Measurements from ENCODE around the gene NUTM2D. TPM values are rescaled to one million over a fixed set of nuclear protein-coding genes. Genes with fewer than 3 reads are reported as not detected.
"Not testable (repeated sequence)": the region's sequence is repeated elsewhere in the genome, so short reads cannot be mapped to it uniquely, and the experiment has no call there.

Gene NUTM2D
- total RNA-seq, 2 donors from 2014 or later = 2.0 to 11.8 TPM

DNA sequence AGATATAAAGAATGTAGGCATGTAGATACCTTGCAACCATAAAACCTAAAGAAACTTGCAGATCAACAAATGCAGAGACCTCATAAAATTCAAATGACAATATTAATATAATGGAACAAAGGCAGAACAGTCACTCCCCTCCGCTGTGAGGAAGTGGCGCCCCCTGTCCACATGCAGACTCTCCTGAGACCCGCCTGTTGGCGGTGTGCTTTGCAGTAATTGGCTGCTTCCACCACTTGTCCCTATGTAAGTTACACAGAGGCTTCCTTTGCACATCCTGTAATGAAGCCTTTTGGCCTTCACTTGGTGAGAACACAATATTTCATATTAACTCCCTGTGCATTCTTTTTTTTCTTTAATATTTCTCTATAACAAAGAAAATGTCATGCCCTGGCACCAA, 21.6 kb downstream of the NUTM2D start:
- not testable (repeated sequence) for H3K27me3 ChIP-seq (replicated peaks; ENCODE audit: insufficient read depth); H3K4me3 ChIP-seq; ATAC-seq (ENCODE audit: insufficient number of reproducible peaks, low FRiP score, low read depth); H3K4me1 ChIP-seq (ENCODE audit: control insufficient read depth in 1 of 2, low read depth in 2 of 2); H3K9me3 ChIP-seq; H3K36me3 ChIP-seq; H3K27ac ChIP-seq; DNase-seq (ENCODE audit: low spot score)

DNA sequence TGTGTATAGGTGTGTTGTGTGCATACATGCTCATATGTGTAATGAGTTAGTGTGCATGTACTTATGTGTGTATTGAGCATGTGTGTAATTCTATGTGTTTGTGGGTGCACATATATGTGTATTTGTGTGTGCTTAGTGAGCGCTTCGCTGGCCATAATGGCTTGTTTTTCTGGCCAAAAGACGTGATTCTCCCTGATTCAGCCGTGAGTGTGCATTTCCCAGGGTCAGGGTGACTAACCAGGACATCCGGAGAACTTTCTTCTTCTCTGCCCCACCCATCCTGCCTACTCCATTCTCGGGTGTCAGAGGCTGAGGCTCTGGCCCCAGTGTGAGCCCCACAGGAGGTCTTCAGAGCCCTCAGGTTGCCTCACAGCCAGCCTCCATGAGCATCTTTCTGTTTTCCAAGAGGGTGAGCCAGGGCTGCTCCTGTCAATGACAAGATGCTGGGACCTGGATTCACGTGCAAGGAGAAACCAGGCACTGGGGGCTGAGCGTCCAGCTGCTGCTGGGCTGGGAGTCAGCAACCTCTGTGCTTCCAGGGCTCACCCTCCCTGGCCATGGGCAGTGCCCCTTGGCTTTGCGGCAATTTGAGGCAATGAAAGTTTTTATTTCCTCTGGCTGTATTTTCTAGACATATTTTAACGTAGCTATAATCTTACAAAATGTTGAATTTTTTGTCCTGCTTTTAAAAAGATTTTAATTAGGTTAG, 25.8 kb downstream of the NUTM2D start:
- not testable (repeated sequence) for H3K36me3 ChIP-seq; H3K9me3 ChIP-seq; H3K27me3 ChIP-seq (replicated peaks; ENCODE audit: insufficient read depth); H3K27ac ChIP-seq; DNase-seq (ENCODE audit: low spot score); H3K4me1 ChIP-seq (ENCODE audit: control insufficient read depth in 1 of 2, low read depth in 2 of 2); H3K4me3 ChIP-seq; ATAC-seq (ENCODE audit: insufficient number of reproducible peaks, low FRiP score, low read depth)

- H3K4me3 ChIP-seq; ATAC-seq (ENCODE audit: insufficient number of reproducible peaks, low FRiP score, low read depth); H3K27me3 ChIP-seq (replicated peaks; ENCODE audit: insufficient read depth); DNase-seq (ENCODE audit: low spot score); H3K9me3 ChIP-seq; H3K4me1 ChIP-seq (ENCODE audit: control insufficient read depth in 1 of 2, low read depth in 2 of 2); H3K36me3 ChIP-seq; H3K27ac ChIP-seq: not testable (repeated sequence)
These were observed 26.7 kb downstream of the NUTM2D start for GRCh38 chr10:87384283-87384682.

DNA sequence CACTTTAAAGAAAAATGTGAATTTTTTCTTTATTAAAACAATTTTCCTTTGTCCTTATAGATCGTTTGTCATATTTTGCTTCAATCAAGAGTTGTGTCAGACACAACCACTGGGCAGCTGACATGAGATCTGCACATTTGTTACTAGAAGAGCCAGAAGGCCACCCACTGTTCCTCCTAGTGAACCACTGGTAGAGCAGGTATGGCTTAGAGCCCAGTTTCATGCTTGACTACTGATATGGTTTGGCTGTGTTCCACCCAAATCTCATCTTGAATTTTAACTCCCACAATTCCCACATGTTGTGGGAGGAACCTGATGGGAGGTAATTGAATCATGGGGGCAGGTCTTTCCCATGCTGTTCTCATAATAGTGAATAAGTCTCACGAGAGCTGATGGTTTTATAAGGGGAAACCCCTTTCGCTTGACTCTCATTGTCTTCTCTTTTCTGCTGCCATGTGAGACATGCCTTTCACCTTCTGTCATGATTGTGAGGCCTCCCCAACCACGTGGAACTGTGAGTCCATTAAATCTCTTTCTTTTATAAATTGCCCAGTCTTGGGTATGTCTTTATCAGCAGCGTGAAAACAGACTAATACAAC, 28.3 kb downstream of the NUTM2D start:
- not testable (repeated sequence) for DNase-seq (ENCODE audit: low spot score); ATAC-seq (ENCODE audit: insufficient number of reproducible peaks, low FRiP score, low read depth); H3K9me3 ChIP-seq; H3K27me3 ChIP-seq (replicated peaks; ENCODE audit: insufficient read depth); H3K27ac ChIP-seq; H3K4me1 ChIP-seq (ENCODE audit: control insufficient read depth in 1 of 2, low read depth in 2 of 2); H3K36me3 ChIP-seq; H3K4me3 ChIP-seq

DNA sequence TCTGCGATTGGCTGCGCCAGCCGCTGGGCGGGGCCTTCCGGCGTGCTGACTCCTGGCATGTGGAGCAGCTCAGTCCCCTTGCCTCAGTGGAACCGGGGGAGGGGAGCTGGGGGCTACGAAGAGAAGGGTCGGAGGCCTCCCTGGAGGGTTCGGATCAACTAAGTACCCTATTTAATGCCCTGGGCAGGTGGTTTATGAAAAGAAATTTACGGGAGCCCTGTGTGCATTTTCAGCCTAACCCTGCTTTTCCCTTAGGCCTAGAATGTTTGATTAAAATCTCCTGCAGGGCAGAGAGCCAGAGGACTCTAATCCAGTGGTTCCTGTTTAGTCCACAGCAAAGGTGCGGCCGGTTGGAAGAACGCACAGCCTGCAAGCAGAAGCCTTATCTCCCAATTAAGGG, 33.8 kb downstream of the NUTM2D start:
- H3K36me3 ChIP-seq; H3K27me3 ChIP-seq (replicated peaks; ENCODE audit: insufficient read depth); DNase-seq (ENCODE audit: low spot score); H3K4me1 ChIP-seq (ENCODE audit: control insufficient read depth in 1 of 2, low read depth in 2 of 2); H3K9me3 ChIP-seq; ATAC-seq (ENCODE audit: insufficient number of reproducible peaks, low FRiP score, low read depth); H3K27ac ChIP-seq; H3K4me3 ChIP-seq: not testable (repeated sequence)

DNA sequence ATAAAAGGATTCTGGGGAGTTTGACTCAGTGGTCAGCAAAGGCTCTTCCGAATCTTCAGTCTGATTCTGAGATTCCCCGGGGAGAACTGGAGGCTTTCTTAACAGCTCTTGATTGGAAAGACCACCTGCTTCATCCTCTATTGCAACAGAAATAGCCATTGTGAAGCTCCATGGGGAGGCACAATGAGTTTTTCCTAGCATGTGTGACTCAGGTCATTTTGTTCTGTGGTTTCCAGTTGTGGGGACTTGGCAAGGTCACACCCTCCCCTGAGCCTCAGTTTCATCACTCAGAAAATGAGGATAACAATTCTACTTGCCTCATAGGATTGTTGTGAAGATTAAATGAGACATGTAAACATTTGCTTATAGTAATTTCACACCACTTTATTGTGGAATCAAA, 38.7 kb downstream of the NUTM2D start:
- H3K9me3 ChIP-seq; ATAC-seq (ENCODE audit: insufficient number of reproducible peaks, low FRiP score, low read depth); H3K4me1 ChIP-seq (ENCODE audit: control insufficient read depth in 1 of 2, low read depth in 2 of 2); DNase-seq (ENCODE audit: low spot score); H3K36me3 ChIP-seq; H3K27me3 ChIP-seq (replicated peaks; ENCODE audit: insufficient read depth); H3K27ac ChIP-seq; H3K4me3 ChIP-seq: not testable (repeated sequence)

GRCh38 chr10:87398436-87398835, 40.9 kb downstream of the NUTM2D start:
- H3K4me3 ChIP-seq; H3K4me1 ChIP-seq (ENCODE audit: control insufficient read depth in 1 of 2, low read depth in 2 of 2); H3K27ac ChIP-seq; H3K9me3 ChIP-seq; H3K36me3 ChIP-seq; ATAC-seq (ENCODE audit: insufficient number of reproducible peaks, low FRiP score, low read depth); H3K27me3 ChIP-seq (replicated peaks; ENCODE audit: insufficient read depth); DNase-seq (ENCODE audit: low spot score): not testable (repeated sequence)

DNA sequence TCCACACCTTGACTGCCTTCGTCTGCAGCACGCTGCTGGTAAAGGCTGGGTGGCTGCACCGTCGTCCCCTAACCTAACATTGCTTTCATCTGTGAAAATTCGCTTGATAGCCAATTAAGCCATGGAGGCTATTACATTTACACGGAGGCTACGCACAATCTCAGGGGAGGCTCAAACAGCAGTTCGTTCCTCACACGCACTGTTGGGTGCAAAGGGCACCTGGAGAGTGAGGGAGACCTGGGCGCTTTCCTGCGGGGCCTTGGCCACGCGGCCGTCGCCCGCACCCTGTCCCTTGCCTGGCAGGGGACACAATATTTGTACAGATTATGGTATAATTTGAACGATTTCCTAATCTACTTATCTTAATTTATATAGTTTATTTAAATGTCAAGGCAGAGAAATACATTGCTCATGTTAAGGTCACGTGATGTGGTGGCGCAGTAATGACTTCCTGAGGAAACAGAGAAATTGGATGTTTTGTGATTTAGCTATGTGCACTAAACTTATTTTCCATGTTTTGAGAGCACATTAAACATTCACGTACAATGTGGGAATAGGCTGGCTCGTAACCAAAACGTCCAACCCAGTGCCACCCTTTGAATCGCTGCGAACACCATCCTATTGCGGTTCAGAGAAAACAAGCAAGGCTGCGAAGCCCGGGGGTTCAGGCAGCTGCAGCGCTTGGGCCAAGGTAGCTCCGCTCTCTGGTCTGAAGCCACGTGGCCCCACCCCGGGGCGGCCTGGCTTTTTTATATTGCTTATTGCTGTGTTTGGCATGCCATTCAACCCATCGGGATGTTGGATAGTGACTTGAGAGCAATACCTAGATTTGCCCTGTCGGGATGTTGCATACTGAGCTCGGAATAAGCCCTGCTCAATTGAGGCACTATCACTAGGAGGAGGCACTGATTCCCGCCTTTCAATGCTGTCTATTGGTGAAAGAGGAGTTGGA, 50.2 kb downstream of the NUTM2D start:
- not testable (repeated sequence) for H3K27me3 ChIP-seq (replicated peaks; ENCODE audit: insufficient read depth); H3K36me3 ChIP-seq; H3K4me1 ChIP-seq (ENCODE audit: control insufficient read depth in 1 of 2, low read depth in 2 of 2); H3K4me3 ChIP-seq; H3K9me3 ChIP-seq; DNase-seq (ENCODE audit: low spot score); ATAC-seq (ENCODE audit: insufficient number of reproducible peaks, low FRiP score, low read depth); H3K27ac ChIP-seq

- not testable (repeated sequence) for H3K27me3 ChIP-seq (replicated peaks; ENCODE audit: insufficient read depth); H3K27ac ChIP-seq; H3K9me3 ChIP-seq; H3K4me1 ChIP-seq (ENCODE audit: control insufficient read depth in 1 of 2, low read depth in 2 of 2); H3K36me3 ChIP-seq; ATAC-seq (ENCODE audit: insufficient number of reproducible peaks, low FRiP score, low read depth); DNase-seq (ENCODE audit: low spot score); H3K4me3 ChIP-seq
These were observed 56.4 kb downstream of the NUTM2D start for GRCh38 chr10:87413921-87414320.

Other genes starting within 250 kb of the NUTM2D start
- 1 to 10 TPM in 1 of 2 donors, under 1 TPM in 1; 0.81 to 2.7 TPM for gene NUTM2A, start 132.3 kb upstream of the NUTM2D start, total RNA-seq
- 10 to 100 TPM in 1 of 2 donors, 1 to 10 TPM in 1; 9.5 to 10.7 TPM for gene MINPP1, start 147.1 kb downstream of the NUTM2D start, total RNA-seq